Suppressor macrophage treated with lipopolysaccharide for 4 hours (primary cell): ENCODE measurements around the gene DAPK1.

Source experiments
- DNase-seq: peaks from one replicate; pipeline ENCODE4 v3.0.0-alpha.2; 2020

DAPK1 gene

DNA sequence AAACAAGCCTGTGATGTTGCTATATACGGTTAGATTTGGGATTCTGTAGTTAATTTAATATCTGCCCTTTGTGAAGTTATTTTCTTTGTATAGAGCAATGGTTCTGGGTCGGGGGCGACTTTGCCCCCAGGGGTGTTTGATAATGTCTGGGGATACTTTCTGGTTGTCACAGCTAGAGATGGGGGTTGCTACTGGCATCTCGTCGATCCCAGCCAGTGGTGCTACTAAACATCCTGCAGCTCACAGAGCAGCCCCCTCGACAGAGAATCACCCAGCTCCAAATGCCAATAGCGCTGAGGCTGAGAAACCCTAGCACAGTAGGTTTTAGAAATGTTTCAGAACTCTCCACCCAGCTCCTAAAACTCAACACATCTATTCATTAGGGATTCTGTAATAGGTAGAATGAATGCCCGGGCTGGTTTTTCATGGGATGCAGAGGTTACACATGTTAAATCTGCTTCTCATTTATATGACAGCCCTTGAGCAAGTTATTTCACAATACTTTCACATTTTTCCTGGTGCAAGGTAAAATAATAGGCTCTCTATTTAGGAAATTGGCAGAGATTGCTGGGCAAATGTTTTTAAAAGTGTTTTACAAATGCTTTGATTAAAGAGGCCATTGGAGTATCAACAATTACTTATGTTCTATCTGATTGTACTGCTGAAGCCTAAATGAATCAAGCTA lies 153.1 kb downstream of the DAPK1 start:
- no peak for DNase-seq

DNA sequence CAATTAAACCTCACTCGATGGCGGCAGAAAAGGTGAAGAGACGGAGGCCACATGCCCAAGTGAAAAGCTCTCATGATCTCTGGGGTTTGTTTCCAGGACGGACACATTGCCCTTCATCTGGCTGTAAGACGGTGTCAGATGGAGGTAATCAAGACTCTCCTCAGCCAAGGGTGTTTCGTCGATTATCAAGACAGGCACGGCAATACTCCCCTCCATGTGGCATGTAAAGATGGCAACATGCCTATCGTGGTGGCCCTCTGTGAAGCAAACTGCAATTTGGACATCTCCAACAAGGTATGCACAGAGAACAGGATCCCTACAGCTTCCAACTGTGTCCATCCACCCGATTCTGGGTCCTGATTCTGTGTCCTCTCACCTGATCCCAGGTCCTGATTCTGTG lies 153.8 kb downstream of the DAPK1 start:
- no peak for DNase-seq

DNA sequence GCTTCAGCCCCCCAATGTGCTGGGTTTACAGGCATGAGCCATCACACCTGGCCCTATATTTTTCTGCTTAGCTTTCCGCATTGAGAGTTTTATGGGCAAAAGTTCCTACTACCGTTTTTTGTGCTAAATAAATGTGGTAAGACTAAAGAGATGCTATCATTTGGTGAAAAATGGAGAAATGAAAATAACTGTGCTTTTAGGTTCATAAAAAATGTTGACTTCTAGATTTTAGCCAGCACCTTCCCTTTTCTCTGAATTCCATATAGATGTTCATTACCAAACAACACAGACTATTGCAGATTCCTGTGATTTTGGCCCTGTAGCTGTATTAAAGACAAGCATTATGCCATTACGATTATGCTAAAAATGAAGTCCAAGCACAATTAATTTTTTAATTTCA lies 156.3 kb downstream of the DAPK1 start:
- peak; percentile 35 for DNase-seq

DNA sequence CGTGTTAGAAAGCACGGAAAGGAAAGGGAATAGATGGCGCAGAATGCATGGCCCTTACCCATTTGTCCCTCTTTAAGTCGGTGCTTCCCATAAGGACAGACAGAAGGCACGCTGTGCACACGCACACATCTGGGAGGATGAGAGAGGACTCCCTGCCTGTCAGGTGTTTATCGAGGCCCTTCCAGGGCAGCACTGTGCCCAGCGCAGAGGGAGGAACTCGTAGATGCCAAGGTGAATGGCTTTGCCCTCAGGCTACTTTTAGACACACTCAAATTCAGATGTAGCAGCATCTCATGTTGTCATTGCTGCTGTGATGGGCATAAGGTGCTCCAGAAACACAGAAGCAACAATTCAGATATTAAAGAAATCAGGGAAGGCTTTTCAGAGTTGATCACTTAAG lies 158.1 kb downstream of the DAPK1 start:
- DNase-seq, result no peak

DNA sequence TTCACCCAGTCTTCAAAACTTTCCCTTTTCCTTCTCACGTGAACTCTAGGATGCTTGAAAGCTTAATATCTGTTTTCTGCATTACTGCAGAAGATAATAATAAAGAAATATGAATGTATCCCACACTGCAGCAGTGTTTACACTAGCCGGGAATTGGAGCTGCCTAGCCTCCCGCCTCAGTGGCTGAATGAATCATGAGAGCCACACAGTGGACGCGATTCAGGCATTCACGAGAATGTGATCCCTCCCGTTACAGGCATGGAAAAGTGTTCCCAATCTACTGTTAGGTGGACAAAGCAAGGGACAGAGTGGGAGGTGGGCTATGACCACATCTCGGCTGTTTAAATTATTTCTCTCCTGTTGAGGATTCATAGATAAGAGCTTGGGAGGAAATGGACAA lies 158.8 kb downstream of the DAPK1 start:
- DNase-seq, result no peak

DNA sequence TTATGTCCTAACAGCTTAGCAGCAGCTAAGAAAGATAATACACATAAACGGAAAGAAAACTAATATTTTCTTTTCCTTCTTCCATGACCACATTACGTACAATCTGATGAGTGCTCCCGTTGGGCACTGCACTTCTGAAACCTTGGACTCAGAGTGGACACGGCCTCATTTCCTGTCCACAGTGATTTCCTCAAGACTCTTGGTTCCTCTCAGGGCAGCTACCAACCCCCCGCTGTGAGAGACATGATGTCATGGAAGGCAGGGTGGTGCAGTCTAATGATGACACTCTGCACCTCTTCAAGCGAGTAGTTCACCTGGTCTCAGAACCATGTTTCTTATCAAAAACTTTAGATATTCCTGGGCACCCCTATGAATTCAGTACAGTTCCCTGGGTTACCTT lies 159.5 kb downstream of the DAPK1 start:
- DNase-seq, result peak; percentile 63

DNA sequence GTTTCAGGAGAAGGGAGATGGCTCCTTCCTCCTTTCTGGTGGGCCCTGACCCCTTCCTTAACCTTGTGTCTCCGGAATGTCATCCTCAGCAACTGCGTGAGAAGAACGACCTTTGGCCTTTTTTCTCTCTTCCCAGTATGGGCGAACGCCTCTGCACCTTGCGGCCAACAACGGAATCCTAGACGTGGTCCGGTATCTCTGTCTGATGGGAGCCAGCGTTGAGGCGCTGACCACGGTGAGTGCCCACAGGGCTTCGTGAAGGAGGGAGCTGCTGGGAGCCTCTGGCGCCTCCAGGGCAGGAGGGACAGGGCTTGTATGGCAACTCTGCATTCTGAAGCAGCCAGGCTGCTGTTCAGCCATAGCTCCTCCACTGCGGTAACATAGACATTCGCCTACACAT lies 160.2 kb downstream of the DAPK1 start:
- no peak for DNase-seq

DNA sequence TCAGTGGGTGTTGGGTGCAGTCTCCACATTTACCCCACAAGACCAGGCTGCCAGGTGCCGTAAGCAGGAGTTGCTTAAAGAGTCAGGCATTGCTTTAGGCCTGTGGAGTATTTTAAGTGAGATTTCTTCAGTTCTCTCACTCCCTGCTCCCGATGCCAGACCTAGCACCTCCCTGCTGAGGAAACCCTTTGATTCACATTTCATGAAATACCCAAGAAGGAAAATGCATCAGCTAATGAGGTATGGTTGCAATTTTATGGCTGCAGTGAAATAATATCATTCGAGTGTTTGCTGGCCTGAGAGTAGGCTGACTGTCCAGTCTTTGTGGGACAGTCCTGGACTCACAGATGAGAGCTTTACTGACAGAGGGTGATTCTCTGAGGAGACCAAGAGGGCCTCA lies 160.8 kb downstream of the DAPK1 start:
- DNase-seq, result no peak

DNA sequence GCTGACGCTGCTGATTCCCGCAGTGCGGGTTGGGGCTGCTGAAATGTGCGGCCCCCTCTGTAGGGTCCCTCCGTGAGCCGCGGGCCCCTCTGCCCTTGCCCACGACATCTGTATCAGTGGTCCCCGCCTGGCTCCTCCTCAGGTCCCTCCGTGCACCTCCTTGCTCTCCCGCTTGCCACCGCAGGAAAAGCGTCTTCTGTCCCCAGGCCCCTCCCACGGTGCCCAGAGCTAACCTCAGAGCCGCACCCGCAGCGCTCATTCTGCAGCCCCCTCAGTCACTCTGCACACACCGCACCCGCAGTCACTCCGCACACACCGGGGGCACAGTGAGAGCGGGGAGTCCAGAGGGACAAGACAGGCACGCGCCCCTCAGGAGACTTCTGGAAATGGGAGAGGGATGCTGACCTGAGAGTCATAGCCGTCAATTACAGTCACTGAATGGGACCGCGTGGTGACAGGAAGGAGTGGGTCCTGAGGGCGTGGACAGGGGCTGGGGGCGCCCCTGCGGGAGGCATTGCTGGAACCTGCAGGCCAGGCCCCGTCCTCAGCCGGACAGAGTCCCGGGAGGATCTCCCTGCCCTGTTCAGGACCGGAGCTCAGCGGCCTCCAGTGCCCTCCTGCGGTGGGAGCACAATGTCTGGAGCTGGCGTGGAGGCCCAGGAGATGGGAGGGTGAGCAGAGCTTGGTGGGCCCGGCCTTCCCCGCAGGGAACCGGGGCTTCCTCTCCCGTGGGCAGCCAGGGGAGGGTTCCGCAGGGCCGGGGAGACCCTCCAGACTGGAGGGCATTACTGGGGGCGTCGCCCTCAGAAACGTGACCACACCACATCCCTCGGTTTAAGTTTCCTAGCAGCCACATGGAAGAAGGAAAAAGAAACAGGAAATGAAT lies 162.1 kb downstream of the DAPK1 start:
- DNase-seq, result no peak

DNA sequence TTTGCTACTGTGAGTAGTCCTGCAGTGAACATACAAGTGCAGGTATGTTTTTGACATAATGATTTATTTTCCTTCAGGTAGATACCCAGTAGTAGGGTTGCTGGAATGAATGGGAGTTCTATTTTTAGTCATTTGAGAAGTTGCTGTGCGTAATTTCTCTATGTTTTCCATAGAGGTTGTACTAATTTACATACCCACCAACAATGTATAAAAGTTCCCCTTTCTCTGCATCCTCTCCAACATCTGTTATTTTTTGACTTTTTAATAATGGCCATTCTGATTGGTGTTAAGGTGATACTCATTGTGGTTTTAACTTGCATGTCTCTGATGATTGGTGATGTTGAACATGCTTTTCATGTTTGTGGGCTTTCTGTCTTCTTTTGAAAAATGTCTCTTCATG lies 163.6 kb downstream of the DAPK1 start:
- DNase-seq, result no peak

DNA sequence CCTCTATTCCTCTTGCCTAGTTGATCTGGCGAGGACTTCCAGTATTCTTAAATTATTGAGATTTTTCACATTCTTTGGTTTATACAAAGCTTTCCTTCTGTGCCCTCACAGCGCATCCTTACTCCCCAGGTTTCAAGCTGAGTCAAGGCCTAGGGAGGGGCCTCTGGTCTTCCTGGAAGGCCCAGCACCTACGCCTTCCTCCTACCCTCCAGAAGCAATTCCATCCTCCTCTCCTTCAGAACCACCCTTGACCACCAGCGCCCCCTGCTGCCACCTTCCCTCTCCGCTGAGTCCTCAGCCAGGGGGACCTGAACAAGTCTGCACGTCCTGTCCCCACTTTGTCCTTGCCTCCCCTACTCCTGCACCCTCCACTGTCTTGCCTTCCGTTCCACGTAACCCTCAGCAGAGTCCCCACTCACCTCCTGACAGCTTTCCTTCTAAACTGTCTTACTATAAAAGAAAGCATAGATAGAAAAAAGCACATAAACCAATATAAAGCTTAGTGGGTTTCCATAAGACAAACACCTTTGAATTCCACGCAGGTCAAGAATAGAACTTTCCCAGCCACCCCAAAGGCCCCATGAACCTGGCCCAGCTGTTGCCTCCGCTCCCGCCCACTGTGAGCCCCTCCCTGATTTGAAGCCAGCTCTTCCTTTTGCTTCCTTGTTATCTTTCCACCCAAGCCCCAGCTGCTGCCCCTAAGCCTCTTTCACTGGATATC lies 165.3 kb downstream of the DAPK1 start:
- peak; percentile 72 for DNase-seq

DNA sequence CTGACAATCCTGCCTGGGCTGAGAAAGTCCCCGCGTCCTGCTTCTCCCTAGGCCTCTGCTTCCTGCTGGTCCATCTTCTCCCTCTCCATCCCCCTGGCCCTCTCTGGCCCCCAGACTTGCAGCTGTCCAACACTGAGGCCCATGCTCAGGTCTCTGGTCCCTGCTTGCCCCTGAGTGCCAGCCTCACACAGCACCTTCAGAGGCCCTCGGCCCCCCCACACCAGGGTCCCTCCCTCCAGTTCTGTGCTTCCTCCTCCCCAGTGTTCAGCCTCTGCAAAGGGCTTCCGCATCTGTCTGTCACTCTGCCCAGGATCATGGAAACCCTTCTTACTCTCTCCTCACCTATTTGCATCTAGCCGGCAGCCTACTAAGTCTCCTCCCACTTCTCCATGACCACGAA lies 165.9 kb downstream of the DAPK1 start:
- no peak for DNase-seq

DNA sequence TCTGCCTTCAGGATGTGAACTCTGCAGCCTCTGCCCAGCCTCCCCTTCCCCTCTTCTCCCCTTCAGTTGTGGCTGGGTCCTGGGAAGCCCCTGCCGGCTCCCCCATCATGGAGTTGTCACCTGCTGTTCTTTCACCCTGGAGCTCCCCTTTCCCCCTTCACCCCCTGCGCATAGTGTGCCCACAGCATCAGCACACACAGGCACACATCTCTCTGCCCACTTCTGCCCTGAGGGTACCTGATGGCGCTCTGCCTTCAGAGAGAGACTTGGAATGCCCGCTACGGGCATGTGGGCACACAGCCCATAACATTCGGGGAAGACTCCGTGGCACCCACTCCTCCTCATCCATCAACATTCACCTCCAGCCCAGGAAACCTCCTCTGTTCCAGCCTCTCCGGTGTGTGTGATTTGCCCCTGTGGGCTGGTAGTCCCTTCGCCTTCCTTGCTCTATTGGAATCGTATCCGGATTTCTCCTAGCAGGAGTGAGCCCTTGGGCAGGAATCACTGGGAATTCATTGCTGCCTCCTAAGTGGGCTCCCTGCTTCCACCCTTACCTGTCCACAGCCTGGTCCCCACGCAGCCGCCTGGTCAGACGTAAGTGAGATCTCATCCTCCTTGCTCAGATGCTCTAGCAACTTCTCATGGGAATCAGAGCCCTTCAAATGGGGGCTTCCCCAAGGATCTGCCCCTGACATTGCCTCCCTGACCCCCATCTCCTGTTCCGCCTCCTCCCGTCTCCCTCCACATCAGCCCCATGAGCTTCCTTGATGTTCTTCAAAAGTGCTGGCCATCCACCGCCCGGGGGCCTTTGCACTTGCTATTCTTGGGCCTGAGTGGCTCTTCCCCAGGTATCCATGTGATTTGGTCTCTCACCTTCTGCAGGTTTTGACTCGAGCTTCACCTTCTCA lies 166.7 kb downstream of the DAPK1 start:
- no peak for DNase-seq

DNA sequence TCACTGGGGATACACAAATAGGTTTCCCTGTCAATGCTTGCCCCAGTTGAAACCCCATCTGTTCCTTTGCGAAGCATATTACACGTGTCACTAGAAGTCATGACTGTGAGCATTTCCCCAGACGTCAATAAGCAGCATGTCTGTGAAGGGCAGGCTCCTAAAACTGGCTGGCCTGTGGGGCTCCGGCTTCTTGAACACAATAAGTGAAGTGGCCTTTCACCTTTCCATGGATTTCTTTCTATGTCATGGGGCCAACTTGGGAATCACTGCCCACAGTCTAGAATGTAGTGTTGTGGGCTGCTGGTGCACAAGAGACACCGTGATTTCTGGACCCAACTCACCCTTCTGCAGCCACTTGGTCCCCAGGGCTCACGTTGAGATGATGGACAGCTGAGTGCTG lies 167.8 kb downstream of the DAPK1 start:
- no peak for DNase-seq

DNA sequence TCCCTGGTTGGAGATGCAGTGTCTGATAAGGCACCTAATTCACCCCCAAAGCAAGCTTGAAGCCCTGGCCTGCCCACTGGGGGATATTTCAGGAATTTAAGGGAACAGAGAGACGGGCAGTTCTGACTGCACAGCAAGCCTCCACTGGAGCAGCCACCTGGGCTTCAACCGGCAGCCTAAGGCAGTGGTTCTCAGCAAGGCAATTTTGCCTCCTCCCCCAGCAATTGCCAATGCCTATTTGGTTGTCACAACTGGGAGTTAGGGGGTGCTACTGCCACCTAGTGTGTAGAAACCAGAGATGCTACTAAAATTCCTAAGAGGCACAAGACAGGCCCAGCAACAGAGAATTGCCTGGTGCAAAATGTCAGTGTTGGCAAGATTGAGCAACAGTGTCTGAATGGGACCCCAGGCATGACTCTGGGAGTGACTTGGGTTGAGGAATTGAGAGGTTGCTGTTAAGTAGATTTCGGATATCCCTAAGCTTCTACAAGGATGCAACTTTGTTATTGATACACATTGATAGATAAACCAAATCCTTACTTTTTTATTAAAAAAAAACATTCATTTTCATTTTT lies 169.6 kb downstream of the DAPK1 start:
- DNase-seq, result peak; percentile 37

DNA sequence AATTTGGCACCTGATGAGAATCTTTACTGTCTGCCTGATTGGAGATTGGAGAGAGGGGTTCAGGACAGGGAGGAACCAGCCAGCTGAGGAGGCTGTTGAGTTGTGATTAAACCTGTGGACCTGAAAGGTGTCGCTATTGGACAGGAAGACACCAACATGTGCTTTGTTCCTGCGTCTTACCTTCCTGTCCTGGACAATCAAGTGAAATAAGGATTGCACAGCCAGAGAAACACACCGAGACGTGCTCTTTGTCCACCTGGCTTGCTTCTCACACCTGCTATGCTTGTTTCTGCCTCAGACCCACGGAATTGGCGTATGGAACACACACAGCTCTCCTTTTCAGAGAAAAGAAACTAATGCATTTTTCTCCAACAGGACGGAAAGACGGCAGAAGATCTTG lies 170.6 kb downstream of the DAPK1 start:
- no peak for DNase-seq

DNA sequence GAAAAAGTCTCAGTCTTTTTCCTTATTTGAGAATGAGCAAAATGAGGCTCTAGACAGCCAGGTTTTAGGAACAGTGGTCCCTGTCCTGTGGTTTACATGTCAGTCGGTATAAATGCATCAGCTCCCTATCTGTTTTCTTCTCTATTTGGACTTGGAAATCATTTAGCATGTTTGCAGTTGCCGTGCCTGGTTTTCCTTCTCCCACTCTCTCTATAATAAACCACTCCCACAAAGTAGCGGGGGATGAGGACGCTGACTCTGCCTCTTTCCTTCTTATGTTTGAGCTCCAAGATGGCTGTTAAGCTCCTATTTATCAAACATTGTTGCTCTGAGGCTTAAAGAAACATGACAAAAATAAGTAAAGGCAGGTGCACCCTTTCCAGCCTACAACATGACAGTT lies 171.1 kb downstream of the DAPK1 start:
- no peak for DNase-seq

DNA sequence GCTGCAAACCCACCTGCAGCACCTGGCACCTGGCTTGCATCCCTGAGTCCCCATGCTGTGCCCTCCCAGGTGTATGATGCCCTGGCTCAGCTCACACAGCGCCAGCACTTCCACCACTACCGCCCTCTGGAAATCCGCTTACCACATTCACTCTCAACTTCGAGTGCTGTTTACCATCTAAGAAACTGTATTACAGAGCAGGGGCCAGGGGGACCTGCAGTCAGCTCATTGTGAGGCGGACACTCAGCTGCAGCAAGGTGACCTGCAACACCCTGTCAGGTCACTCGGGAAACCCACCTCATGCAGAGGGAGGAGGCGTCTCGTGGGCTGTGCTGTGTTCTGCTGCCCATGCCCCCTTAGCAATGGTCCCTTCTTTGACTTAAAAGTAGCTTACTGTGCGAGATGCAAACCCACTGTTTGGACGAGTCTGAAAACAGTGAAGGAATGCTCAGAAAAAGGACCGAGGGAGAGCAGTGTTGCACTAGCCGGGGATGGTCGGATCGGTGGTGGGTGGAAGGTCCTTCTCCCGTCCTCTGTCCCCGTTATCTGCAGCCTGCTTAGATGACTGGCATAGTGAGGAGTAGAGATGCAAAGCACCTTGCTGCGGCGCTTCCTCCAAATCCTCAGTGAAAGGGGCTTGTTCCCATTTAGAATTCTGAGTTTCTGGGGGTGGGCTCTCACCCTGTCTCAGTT lies 173.1 kb downstream of the DAPK1 start:
- DNase-seq, result no peak

DNA sequence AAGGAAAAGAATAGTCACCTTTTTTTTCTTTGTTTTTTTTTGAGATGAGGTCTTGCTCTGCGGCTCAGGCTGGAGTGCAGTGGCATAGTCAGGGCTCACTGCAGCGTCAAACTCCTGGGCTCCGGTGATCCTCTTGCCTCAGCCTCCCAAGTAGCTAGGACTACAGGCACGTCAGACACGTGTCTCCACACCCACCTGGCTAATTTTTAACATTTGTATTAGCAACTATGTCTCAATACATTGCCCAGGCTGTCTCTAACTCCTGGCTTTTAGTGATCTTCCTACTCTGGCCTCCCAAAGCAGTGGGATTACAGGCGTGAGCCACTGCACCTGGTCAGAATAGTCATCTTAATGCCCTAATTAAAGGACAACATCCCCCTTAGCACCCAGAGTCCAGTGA lies 173.8 kb downstream of the DAPK1 start:
- no peak for DNase-seq

DNA sequence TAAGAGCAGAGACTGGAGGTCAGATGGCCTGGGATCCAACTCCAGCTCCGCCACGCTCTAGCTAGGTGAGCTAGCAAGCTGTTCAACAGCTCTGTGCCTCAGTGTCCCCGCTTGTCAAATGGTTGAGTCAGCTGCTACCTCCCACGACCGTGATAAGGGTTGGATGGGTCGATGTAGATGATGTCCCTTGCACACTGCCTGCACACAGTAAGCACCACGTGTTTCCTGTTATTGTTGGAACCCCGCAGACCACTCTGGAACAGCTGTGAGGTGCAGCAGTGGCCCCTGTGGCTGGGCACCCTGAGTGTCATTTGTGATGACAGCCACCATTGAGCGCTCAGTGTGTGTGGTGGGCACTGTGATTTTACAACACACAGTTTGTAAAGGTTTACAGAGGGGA lies 174.3 kb downstream of the DAPK1 start:
- no peak for DNase-seq

DNA sequence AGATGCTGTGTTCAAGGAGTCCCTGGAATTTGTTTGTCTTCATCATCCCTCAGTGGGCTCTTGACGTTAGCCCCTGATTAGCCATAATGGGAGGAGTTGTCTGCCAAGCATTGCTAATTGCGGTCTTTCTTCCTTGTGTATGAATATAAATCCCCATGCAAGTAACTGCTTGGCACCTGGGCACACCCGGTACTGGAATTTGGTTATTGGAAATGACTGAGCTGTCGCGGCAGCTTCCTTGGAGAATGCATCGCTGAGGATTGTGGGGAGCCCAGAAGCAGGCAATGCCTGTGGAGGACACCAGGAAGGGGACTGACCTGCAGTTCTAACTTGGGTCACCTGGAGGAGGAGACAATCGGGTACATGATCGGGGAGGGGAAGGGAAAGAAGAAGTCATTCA lies 174.9 kb downstream of the DAPK1 start:
- DNase-seq, result no peak
